ENCODE measurements around the gene CCDC141.

DNA sequence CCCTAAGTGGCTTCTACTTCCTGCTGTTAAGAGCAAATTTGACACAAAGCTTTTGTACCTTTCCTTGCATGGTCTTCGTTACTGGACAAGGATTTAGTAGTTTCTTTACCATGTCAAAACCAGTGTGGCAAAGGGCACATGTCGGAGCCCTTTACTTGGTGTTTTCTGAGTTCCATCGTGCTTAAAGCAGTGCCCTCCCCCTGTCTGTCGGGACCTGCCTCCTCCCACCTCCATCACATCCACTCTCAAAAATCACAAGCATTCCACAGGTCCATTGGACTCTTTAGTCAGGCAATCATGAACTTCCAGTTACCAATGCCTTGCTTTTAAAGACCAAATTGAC is 763 bp downstream of the CCDC141 start:
- TF ChIP-seq, protein P1, sequence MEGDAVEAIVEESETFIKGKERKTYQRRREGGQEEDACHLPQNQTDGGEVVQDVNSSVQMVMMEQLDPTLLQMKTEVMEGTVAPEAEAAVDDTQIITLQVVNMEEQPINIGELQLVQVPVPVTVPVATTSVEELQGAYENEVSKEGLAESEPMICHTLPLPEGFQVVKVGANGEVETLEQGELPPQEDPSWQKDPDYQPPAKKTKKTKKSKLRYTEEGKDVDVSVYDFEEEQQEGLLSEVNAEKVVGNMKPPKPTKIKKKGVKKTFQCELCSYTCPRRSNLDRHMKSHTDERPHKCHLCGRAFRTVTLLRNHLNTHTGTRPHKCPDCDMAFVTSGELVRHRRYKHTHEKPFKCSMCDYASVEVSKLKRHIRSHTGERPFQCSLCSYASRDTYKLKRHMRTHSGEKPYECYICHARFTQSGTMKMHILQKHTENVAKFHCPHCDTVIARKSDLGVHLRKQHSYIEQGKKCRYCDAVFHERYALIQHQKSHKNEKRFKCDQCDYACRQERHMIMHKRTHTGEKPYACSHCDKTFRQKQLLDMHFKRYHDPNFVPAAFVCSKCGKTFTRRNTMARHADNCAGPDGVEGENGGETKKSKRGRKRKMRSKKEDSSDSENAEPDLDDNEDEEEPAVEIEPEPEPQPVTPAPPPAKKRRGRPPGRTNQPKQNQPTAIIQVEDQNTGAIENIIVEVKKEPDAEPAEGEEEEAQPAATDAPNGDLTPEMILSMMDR (IDR thresholded peaks at IDR 0.05): no peak
- TF ChIP-seq POLR2A (IDR thresholded peaks at IDR 0.05): no peak
- no peak for TF ChIP-seq EP300 (IDR thresholded peaks at IDR 0.05)
- no peak for TF ChIP-seq POLR2AphosphoS5 (IDR thresholded peaks at IDR 0.05)
